Endothelial cell of umbilical vein (primary cell): ENCODE results near the gene RORC. TPM values are rescaled to one million over a fixed set of nuclear protein-coding genes. Genes with fewer than 3 reads are reported as not detected.

Experiments
- BruUV-seq: library from RNA; stranded (reverse); fragments of 400-500 nt; replicated peaks from 2 replicates; lab custom pipeline; 2021; lab: Mats Ljungman, UMichigan
- CTCF ChIA-PET: fragments of 300-600, 350-600 bp; sonication (Branson Sonifier 250); formaldehyde crosslinking; loops from one replicate; lab custom pipeline; 2021; ENCODE audit warnings: antibody characterized with exemption, inconsistent platforms; lab: Charles Lee
- POLR2A ChIA-PET: fragments of 300-600, 350-600 bp; sonication (Branson Sonifier 250); formaldehyde crosslinking; loops from one replicate; lab custom pipeline; 2021; ENCODE audit warnings: antibody characterized with exemption, inconsistent platforms; lab: Charles Lee
- DNase-seq: peaks from one replicate; pipeline ENCODE4 v3.0.0-alpha.2; 2011; ENCODE audit warnings: low read depth, low spot score
- FAIRE-seq: peaks from 2 replicates; lab custom pipeline; 2011; peaks lifted over from hg19 to GRCh38; lab: Jason Lieb, UNC
- H2AFZ ChIP-seq: 2 replicates; pipeline ENCODE4 v1.6.0; 2012; ENCODE audit warnings: low read depth, low read length, control low read depth, inconsistent platforms
- H3K27ac ChIP-seq: 2 replicates; pipeline ENCODE4 v1.5.1; 2011; ENCODE audit warnings: low read depth, mild to moderate bottlenecking, control low read depth, low read length, moderate library complexity; ENCODE audit not compliant: insufficient read depth
- H3K27me3 ChIP-seq, 2 experiments: 2 replicates each; pipeline versions ENCODE4 v1.6.0 to v1.6.1; 2011; ENCODE audit warnings: low read length in 2 of 2, mixed read lengths in 1 of 2; ENCODE audit not compliant: control insufficient read depth in 2 of 2, insufficient read depth in 2 of 2
- H3K36me3 ChIP-seq, 2 experiments: 2 replicates in 1 of 2; 3 replicates in 1 of 2; pipeline ENCODE4 v1.5.1; 2011; ENCODE audit warnings: low read length in 2 of 2, mild to moderate bottlenecking in 1 of 2, moderate library complexity in 1 of 2; ENCODE audit not compliant: control insufficient read depth in 2 of 2, insufficient read depth in 2 of 2; ENCODE audit errors: extremely low read depth in 1 of 2
- H3K4me1 ChIP-seq: 3 replicates; pipeline ENCODE4 v1.5.1; 2011; ENCODE audit warnings: mild to moderate bottlenecking, low read length; ENCODE audit not compliant: control insufficient read depth, insufficient read depth; ENCODE audit errors: extremely low read depth
- H3K4me2 ChIP-seq: 2 replicates; pipeline ENCODE4 v1.6.1; 2011; ENCODE audit warnings: low read length, control low read depth, mixed read lengths; ENCODE audit not compliant: insufficient read depth
- H3K4me3 ChIP-seq, 3 experiments: fragments of 200-600 bp in 1 of 3; sonication (generic), shearing (Covaris generic) in 1 of 3; replicated peaks in 1 of 3; 2 replicates each; pipeline ENCODE4 v1.5.1; 2011 to 2016; ENCODE audit warnings: control low read depth in 3 of 3, low read length in 3 of 3, mild to moderate bottlenecking in 2 of 3, inconsistent platforms in 1 of 3, low read depth in 1 of 3, moderate library complexity in 1 of 3; ENCODE audit not compliant: insufficient read depth in 1 of 3
- H3K79me2 ChIP-seq: 2 replicates; pipeline ENCODE4 v1.6.0; 2012; ENCODE audit warnings: low read length, inconsistent platforms; ENCODE audit not compliant: control insufficient read depth, insufficient read depth
- H3K9ac ChIP-seq: replicated peaks from 2 replicates; pipeline ENCODE3; 2011; ENCODE audit warnings: low read length, control low read depth; ENCODE audit not compliant: insufficient read depth; ENCODE audit errors: extremely low read depth
- H3K9me1 ChIP-seq: replicated peaks from 3 replicates; pipeline ENCODE4 v1.6.0; 2011; ENCODE audit warnings: mild to moderate bottlenecking, low read length; ENCODE audit not compliant: control insufficient read depth, insufficient read depth; ENCODE audit errors: extremely low read depth
- H3K9me3 ChIP-seq: replicated peaks from 2 replicates; pipeline ENCODE4 v1.5.1; 2012; ENCODE audit warnings: low read length, inconsistent platforms; ENCODE audit not compliant: control insufficient read depth, insufficient read depth
- H4K20me1 ChIP-seq: replicated peaks from 2 replicates; pipeline ENCODE3; 2011; ENCODE audit warnings: mild to moderate bottlenecking, low read length; ENCODE audit not compliant: control insufficient read depth, insufficient read depth; ENCODE audit errors: extremely low read depth
- CTCF ChIP-seq, 2 donors: IDR thresholded peaks; 1 replicate in 1 of 2; 2 replicates in 1 of 2; pipeline ENCODE4 v1.5.1; 2011; ENCODE audit warnings: low read length in 2 of 2, mild to moderate bottlenecking in 2 of 2, moderate library complexity in 2 of 2, control low read depth in 1 of 2, inconsistent platforms in 1 of 2, low read depth in 1 of 2; ENCODE audit not compliant: insufficient read depth in 1 of 2; ENCODE audit errors: extremely low read depth in 1 of 2
- EZH2 ChIP-seq: IDR thresholded peaks from 2 replicates; pipeline ENCODE4 v1.6.1; 2012; ENCODE audit warnings: borderline replicate concordance, low read depth, mild to moderate bottlenecking, moderate library complexity, low read length, inconsistent platforms; ENCODE audit not compliant: severe bottlenecking
- FOS ChIP-seq: IDR thresholded peaks from 2 replicates; pipeline ENCODE4 v1.6.1; 2011; ENCODE audit warnings: mild to moderate bottlenecking, low read length, moderate library complexity, borderline replicate concordance; ENCODE audit not compliant: insufficient read depth
- GATA2 ChIP-seq: IDR thresholded peaks from 2 replicates; pipeline ENCODE4 v1.7.0; 2011; ENCODE audit warnings: low read depth, mild to moderate bottlenecking, moderate library complexity, mixed read lengths, low read length; ENCODE audit not compliant: insufficient read length, insufficient read depth
- JUN ChIP-seq: IDR thresholded peaks from 2 replicates; pipeline ENCODE4 v1.6.1; 2011; ENCODE audit warnings: borderline replicate concordance, low read depth; ENCODE audit not compliant: insufficient read length, insufficient read depth
- MYC ChIP-seq: IDR thresholded peaks from one replicate; pipeline ENCODE4 v1.6.1; 2011; ENCODE audit warnings: mild to moderate bottlenecking, low read depth, low read length
- POLR2A ChIP-seq: IDR thresholded peaks from 2 replicates; pipeline ENCODE4 v1.6.1; 2012; ENCODE audit warnings: low read depth, mild to moderate bottlenecking, control low read depth, low read length
- POLR2AphosphoS5 ChIP-seq: IDR thresholded peaks from 2 replicates; pipeline ENCODE4 v1.6.1; 2012; ENCODE audit warnings: low read depth, mild to moderate bottlenecking, control low read depth, low read length, moderate library complexity; ENCODE audit not compliant: insufficient read depth
- dilution Hi-C: fragments of 300-500 bp; cut with MboI; formaldehyde crosslinking; loops from one replicate; pipeline ENCODE4 v1.15.0; 2019; ENCODE audit warnings: low sequenced_read_pairs; ENCODE audit not compliant: extremely low pct_ligation_motif_present
- intact Hi-C: fragments of 100-400 bp; cut with micrococcal nuclease; formaldehyde crosslinking; loops from one replicate; pipeline ENCODE4 v1.10.0; 2022
- polyA plus RNA-seq, 4 experiments: library from polyadenylated mRNA; depleted of rRNA in 3 of 4; stranded (reverse) in 3 of 4; unstranded in 1 of 4; fragments of >200 nt; gene quantifications; 2 replicates each; pipeline versions ENCODE4 v1.2.1 to v1.2.3, GENCODE V29; 2011 to 2012; ENCODE audit warnings: missing spikeins in 1 of 4
- total RNA-seq: library from RNA; stranded (reverse); gene quantifications from 2 replicates; pipeline ENCODE4 v1.2.3, GENCODE V29; 2021

RORC gene
- total and polyA plus RNA-seq, 2 donors (not counting 3 experiments of a cell fraction or from before 2014, with no cell fraction given) = not detected

- Histone ChIP-seq H3K27me3 (peaks cover 0 to 6% of the 10 kb centered on the region in 2 experiments), H3K9me1 (no peaks in the 10 kb centered on the region), H3K9ac (no peak overlapping the region), H3K4me3 (no peak overlapping the region), H4K20me1 (no peaks in the 10 kb centered on the region), H3K27ac (no peak overlapping the region), H2AFZ (no peak overlapping the region), H3K79me2 (no peaks in the 10 kb centered on the region), H3K36me3 (no peaks in the 10 kb centered on the region), H3K9me3 (no peaks in the 10 kb centered on the region), H3K4me2 (no peak overlapping the region), H3K4me1 (peaks cover 7% of the 10 kb centered on the region)
- dilution Hi-C loops (no loop called here), intact Hi-C loops (no loop called here)
- no peak for DNase-seq
- CTCF ChIA-PET = no interaction called here
- POLR2A ChIA-PET = no interaction called here
- no peak for TF ChIP-seq JUN
- no peak for TF ChIP-seq GATA2
- no peak for TF ChIP-seq CTCF (IDR thresholded peaks at IDR 0.05; ENCODE audit: extremely low read depth in 1 of 2, insufficient read depth in 1 of 2, low read depth in 1 of 2, low read length in 2 of 2)
- TF ChIP-seq POLR2A = no peak
- TF ChIP-seq FOS = no peak
- TF ChIP-seq EZH2 = no peak
- no peak for TF ChIP-seq POLR2AphosphoS5
- TF ChIP-seq MYC = no peak
- no peak for FAIRE-seq
- no TSS peak for BruUV-seq
Observed at GRCh38 chr1:151854658-151855057, 23.1 kb upstream of the RORC start.
